CD4-positive, alpha-beta T cell (primary cell): ENCODE measurements around the gene TMEM39B. TPM values are rescaled to one million over a fixed set of nuclear protein-coding genes. Genes with fewer than 3 reads are reported as not detected.

Experiments
- ATAC-seq: fragments of 200-7000 bp; cut with Tn5 transposase; one replicate; pipeline ENCODE4 v1.10.0; 2022; ENCODE audit warnings: mild to moderate bottlenecking; ENCODE audit not compliant: poor library complexity
- CTCF ChIA-PET: fragments of 350-600 bp; sonication (Branson Sonifier 250); formaldehyde crosslinking; loops from one replicate; lab custom pipeline; 2021; ENCODE audit warnings: antibody characterized with exemption, inconsistent platforms; lab: Charles Lee
- POLR2A ChIA-PET: fragments of 350-600 bp; sonication (Branson Sonifier 250); formaldehyde crosslinking; loops from one replicate; lab custom pipeline; 2021; ENCODE audit warnings: antibody characterized with exemption, inconsistent platforms; lab: Charles Lee
- DNase-seq, 14 experiments: peaks; one replicate each; pipeline ENCODE4 v3.0.0-alpha.2; 2013 to 2020; ENCODE audit warnings: mixed read lengths in 2 of 14
- H3K27ac ChIP-seq, 2 donors: one replicate each; pipeline versions ENCODE4 v1.5.1 to v1.7.0; 2013; ENCODE audit warnings: low read length in 2 of 2, low read depth in 1 of 2, mild to moderate bottlenecking in 1 of 2
- H3K27me3 ChIP-seq, 2 experiments: 1 replicate in 1 of 2; 2 replicates in 1 of 2; pipeline versions ENCODE4 v1.6.1 to v1.7.0; 2013; ENCODE audit warnings: low read length in 2 of 2, control low read depth in 1 of 2, mild to moderate bottlenecking in 1 of 2, moderate library complexity in 1 of 2; ENCODE audit not compliant: insufficient read depth in 2 of 2, control insufficient read depth in 1 of 2
- H3K36me3 ChIP-seq: one replicate; pipeline ENCODE4 v1.6.1; 2013; ENCODE audit warnings: low read length, control low read depth; ENCODE audit not compliant: insufficient read depth
- H3K4me1 ChIP-seq: one replicate; pipeline ENCODE4 v1.6.1; 2013; ENCODE audit warnings: low read length, control low read depth; ENCODE audit not compliant: insufficient read depth
- H3K4me3 ChIP-seq: one replicate; pipeline ENCODE4 v1.5.1; 2013; ENCODE audit warnings: mild to moderate bottlenecking, low read length, moderate library complexity
- H3K9me3 ChIP-seq, 2 experiments: 1 replicate in 1 of 2; 2 replicates in 1 of 2; pipeline versions ENCODE4 v1.6.1 to v1.7.0; 2013; ENCODE audit warnings: low read length in 2 of 2, mild to moderate bottlenecking in 2 of 2, control low read depth in 1 of 2, moderate library complexity in 1 of 2; ENCODE audit not compliant: control insufficient read depth in 1 of 2, insufficient read depth in 1 of 2
- H3K27ac Mint-ChIP-seq: one replicate; pipeline ENCODE4 v1.8.0; 2020; ENCODE audit warnings: mixed read lengths
- H3K27me3 Mint-ChIP-seq: one replicate; pipeline ENCODE4 v1.8.0; 2021; ENCODE audit warnings: mixed read lengths
- H3K36me3 Mint-ChIP-seq: one replicate; pipeline ENCODE4 v1.8.0; 2021; ENCODE audit warnings: low read depth, mixed read lengths
- H3K4me1 Mint-ChIP-seq: one replicate; pipeline ENCODE4 v1.8.0; 2021; ENCODE audit warnings: low read depth, mixed read lengths
- H3K4me3 Mint-ChIP-seq: one replicate; pipeline ENCODE4 v1.8.0; 2020; ENCODE audit warnings: mild to moderate bottlenecking, mixed read lengths
- H3K9me3 Mint-ChIP-seq: one replicate; pipeline ENCODE4 v1.8.0; 2020; ENCODE audit warnings: mixed read lengths
- CTCF ChIP-seq: fragments of 200-600 bp; IDR thresholded peaks from one replicate; pipeline ENCODE4 v1.8.0; 2022; ENCODE audit warnings: antibody characterized with exemption, mild to moderate bottlenecking
- intact Hi-C, 2 experiments: fragments of 100-400 bp; cut with DNase I in 1 of 2; cut with micrococcal nuclease in 1 of 2; formaldehyde crosslinking; loops; one replicate each; pipeline versions ENCODE4 v1.15.1 to v1.9.0; 2023 to 2025; cut with DNase I, micrococcal nuclease
- total RNA-seq, 174 experiments: library from RNA in 2 of 174; stranded (reverse) in 2 of 174; gene quantifications; one replicate each; pipeline ENCODE4 v1.2.3 and lab custom pipeline; 2021 to 2026

The TMEM39B gene
- total RNA-seq, 2 experiments from 2014 or later = 7.2 to 7.9 TPM

GRCh38 chr1:32066489-32066873 lies 6.3 kb upstream of the TMEM39B start:
- peaks cover 24% of the 10 kb centered on the region for H3K4me1 Mint-ChIP-seq
- H3K27ac Mint-ChIP-seq = peak overlapping the region; percentile 28
- ChIA-PET CTCF (interaction anchor here (0.9 to 1.1 kb wide), 2 partner anchors 42 to 277 kb away, joined by 4 to 6 read pairs; partner anchors contain the start of gene KPNA6), POLR2A (interaction anchor here (0.7 to 1.4 kb wide), 3 partner anchors 9 to 253 kb away, joined by 3 to 7 read pairs (median 3); no protein-coding TSS in a partner anchor)
- peak overlapping the region; percentile 49 for H3K4me3 Mint-ChIP-seq
- intact Hi-C loops = no loop called here
- Histone ChIP-seq H3K4me3 (no peak overlapping the region), H3K27ac (peak overlapping the region in 1 of 2 donors; percentile 15), H3K9me3 (no peaks in the 10 kb centered on the region), H3K36me3 (peaks cover 11% of the 10 kb centered on the region), H3K27me3 (no peaks in the 10 kb centered on the region), H3K4me1 (peaks cover 16% of the 10 kb centered on the region)
- peaks cover 3% of the 10 kb centered on the region for H3K36me3 Mint-ChIP-seq
- peak; percentile 53 for ATAC-seq
- TF ChIP-seq CTCF = no peak
- peak in 4 of 14 experiments; percentile 26 to 71 (median 64) for DNase-seq
- H3K27me3 Mint-ChIP-seq = no peaks in the 10 kb centered on the region
- no peaks in the 10 kb centered on the region for H3K9me3 Mint-ChIP-seq

DNA sequence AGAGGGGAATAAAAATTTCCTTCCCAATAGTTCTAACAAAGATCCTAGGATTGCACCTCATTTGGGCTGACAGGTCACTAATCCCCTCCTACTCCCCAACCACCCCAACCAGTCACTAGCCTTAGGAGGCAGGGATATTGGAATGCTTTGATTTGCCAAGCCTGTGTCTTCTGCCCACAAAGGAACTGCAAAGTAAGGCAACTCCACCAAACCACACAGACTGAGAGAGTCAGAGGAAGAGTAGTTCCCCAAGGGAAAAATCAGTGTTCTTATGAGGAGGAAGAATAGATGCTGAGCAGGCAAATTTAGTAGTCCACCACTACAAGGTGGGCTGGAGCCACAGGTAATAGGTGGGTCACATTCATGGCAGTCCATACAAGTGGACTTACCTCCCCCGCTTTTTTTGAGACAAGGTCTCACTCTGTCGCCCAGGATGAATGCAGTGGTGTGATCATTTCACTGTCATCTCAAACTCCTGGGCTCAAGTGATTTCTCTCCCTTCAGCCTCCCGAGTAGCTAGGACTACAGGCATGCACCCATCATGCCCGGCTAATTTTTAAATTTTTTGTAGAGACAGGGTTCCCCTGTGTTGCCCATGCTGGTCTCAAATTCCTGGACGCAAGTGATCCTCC lies 3.7 kb upstream of the TMEM39B start:
- ChIA-PET CTCF (no interaction called here), POLR2A (no interaction called here)
- no peak for TF ChIP-seq CTCF
- ATAC-seq (no peak), DNase-seq (no peak)
- H3K4me1 Mint-ChIP-seq = peaks cover 40% of the 10 kb centered on the region
- no peak overlapping the region for H3K27ac Mint-ChIP-seq
- Histone ChIP-seq H3K27me3 (no peaks in the 10 kb centered on the region), H3K4me1 (peaks cover 37% of the 10 kb centered on the region), H3K9me3 (no peaks in the 10 kb centered on the region), H3K36me3 (peaks cover under 1% of the 10 kb centered on the region), H3K27ac (no peak overlapping the region), H3K4me3 (no peak overlapping the region)
- H3K36me3 Mint-ChIP-seq = peaks cover 16% of the 10 kb centered on the region
- no peak overlapping the region for H3K4me3 Mint-ChIP-seq
- H3K9me3 Mint-ChIP-seq = no peaks in the 10 kb centered on the region
- H3K27me3 Mint-ChIP-seq = no peaks in the 10 kb centered on the region
- intact Hi-C loops = no loop called here

DNA sequence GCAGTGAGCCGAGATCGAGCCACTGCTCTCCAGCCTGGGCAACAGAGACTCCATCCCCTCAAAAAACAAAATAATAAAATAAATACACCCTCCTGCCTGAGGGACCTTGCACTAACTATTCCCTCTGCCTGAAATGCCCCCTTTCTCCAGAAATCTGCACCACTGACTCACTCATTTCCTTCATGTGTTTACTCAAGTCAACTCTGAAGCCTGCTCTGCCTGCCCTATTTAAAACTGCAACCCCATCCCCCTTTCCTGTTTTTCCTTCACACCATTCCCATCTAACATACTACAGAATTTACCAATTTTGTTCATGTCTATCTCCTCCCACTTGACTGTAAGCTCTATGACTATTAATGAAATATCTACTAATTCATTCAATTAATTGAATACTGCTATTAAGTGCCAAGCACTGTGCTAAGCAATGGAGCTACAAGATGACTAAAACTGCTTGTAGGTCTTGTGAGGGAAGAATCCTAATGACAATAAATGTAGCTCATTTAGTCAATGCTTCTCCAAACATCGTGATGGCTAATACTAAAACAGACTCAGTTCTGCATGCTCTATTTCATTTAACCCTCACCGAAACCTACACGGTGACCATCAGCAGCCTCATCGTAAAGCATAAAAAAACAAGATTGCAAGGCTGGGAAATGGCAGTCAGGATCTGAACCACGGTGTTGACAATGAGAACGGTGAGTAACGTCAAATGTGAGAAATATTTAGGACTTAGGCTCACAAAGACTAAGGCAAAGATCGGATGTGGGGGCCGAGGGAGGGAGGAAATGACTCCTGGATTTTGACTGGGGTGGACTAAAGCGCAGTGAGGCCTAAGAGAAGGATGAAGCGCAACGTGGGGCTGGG lies 749 bp upstream of the TMEM39B start:
- ATAC-seq = no peak
- H3K27me3 ChIP-seq = no peaks in the 10 kb centered on the region
- peak overlapping the region; percentile 50 to 68 for H3K27ac ChIP-seq
- peak in 1 of 14 experiments; percentile 26 for DNase-seq
- H3K4me3 Mint-ChIP-seq = peak overlapping the region; percentile 89
- H3K9me3 Mint-ChIP-seq = no peaks in the 10 kb centered on the region
- TF ChIP-seq CTCF = no peak
- H3K36me3 Mint-ChIP-seq = peaks cover 39% of the 10 kb centered on the region
- intact Hi-C loops = loop anchor here (1.0 to 10.0 kb wide), 8 partner anchors 36 to 745 kb away; partner anchors contain the start of genes KPNA6 (in 2 of the 2), ADGRB2 (in 1 of the 2), BSDC1 (in 1 of the 2) and PEF1 (in 1 of the 2)
- CTCF ChIA-PET = interaction anchor here (0.6 to 5.5 kb wide), 5 partner anchors 9 to 329 kb away, joined by 3 to 39 read pairs (median 4); partner anchors contain the start of genes KPNA6 and TXLNA
- H3K4me1 ChIP-seq = peaks cover 30% of the 10 kb centered on the region
- peak overlapping the region; percentile 71 for H3K4me3 ChIP-seq
- H3K36me3 ChIP-seq = peaks cover 11% of the 10 kb centered on the region
- H3K9me3 ChIP-seq = no peaks in the 10 kb centered on the region
- H3K27ac Mint-ChIP-seq = peak overlapping the region; percentile 82
- POLR2A ChIA-PET = interaction anchor here (0.6 to 3.4 kb wide), 28 partner anchors 7 to 1055 kb away, joined by 3 to 71 read pairs (median 6); partner anchors contain the start of genes BSDC1, CCDC28B, IQCC and KHDRBS1
- H3K27me3 Mint-ChIP-seq = no peaks in the 10 kb centered on the region
- peaks cover 40% of the 10 kb centered on the region for H3K4me1 Mint-ChIP-seq
